GM18867 (cell line): Measurements from ENCODE around the gene ST8SIA5.

Source experiments
- ATAC-seq: cut with Tn5 transposase; IDR thresholded peaks from one replicate; pipeline ENCODE4 v1.9.1; 2021; ENCODE audit warnings: mild to moderate bottlenecking, moderate library complexity; ENCODE audit not compliant: unreplicated experiment

The ST8SIA5 gene

DNA sequence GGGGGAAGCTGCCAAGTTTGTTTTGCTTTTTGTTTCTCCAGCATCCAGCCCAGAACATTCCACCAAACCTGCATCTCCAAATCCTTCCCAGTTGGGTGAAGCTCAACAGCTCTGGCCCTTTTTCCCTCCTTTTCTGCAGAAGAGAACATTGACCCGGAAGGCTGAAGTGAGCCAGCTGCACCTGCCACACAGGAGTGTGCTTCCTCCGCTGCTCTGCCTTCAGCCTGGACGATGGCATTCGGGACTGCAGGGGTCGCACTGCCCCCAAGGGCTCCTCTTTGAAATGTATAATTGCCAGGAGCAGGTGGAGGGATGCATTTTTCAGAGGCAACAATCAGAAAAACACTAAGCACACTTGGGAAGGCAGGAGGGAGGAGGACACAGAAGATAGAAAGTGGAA, 41.8 kb downstream of the ST8SIA5 start:
- ATAC-seq, result no peak

DNA sequence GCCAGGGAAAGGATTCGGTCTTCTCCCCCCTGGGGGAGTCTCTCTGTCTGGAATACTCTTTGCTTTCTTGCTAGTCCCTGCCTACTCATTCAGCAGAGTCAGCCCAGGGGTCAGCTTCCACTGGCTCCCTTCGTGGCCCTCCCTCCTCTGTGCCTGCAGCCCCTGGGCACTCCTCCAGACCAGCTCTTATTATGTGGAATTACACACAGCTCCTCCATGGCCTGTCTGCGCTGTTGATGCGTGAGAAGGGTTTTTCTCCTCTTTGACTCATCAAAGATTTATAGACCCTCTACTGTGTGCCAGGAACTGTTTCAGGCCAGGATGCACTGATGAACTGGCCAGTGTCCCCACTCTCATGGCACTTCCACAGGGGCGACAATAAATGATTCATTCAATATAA, 44.4 kb downstream of the ST8SIA5 start:
- ATAC-seq, result no peak

DNA sequence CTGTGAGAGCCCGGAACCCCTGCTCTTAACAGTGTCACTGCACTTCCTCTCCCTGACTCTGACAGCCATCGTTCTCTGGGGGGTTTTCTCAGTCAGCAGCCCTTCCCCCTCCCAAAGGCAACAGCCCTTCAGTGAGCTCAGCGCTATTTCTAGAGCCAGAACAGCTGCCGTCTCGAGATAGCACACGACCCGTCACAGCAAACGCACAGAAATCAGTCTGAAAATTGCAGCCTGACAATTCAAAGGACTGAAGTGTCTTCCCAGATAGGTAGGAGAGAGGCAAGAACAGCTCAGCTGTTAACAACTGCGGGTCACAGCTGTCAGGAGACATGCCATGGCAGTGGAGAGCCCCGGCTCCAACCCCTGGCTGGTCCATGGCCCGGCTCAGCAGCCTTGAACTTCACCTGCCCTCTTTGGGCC, 45.4 kb downstream of the ST8SIA5 start:
- no peak for ATAC-seq

DNA sequence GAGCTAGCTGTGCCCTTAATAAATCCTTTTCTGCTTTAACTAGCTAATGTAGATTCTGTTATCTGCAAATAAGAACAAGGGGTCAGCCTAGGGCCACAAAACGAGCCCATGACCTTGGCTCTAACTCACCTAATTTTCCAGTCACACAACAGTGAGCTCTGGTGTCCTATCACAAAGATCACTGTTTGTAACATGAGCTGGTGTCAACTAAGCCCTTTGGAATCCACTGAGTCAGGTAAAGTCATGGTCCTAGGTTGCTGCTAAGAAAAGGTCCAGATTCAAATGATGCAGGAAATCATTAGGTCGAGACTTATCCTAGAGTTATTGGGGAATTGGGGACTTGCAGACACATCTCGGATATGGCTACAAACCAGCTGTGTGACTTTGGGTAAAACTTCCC, 49.9 kb downstream of the ST8SIA5 start:
- ATAC-seq, result no peak

- no peak for ATAC-seq
These were observed 51.3 kb downstream of the ST8SIA5 start for GRCh38 chr18:46705521-46705920.

- no peak for ATAC-seq
These were observed 52.0 kb downstream of the ST8SIA5 start for GRCh38 chr18:46704816-46705215.

GRCh38 chr18:46704189-46704588, 52.7 kb downstream of the ST8SIA5 start:
- no peak for ATAC-seq

- ATAC-seq, result no peak
These were observed 54.4 kb downstream of the ST8SIA5 start for GRCh38 chr18:46702471-46702870.

- ATAC-seq, result no peak
These were observed 56.6 kb downstream of the ST8SIA5 start for GRCh38 chr18:46700066-46700824.

DNA sequence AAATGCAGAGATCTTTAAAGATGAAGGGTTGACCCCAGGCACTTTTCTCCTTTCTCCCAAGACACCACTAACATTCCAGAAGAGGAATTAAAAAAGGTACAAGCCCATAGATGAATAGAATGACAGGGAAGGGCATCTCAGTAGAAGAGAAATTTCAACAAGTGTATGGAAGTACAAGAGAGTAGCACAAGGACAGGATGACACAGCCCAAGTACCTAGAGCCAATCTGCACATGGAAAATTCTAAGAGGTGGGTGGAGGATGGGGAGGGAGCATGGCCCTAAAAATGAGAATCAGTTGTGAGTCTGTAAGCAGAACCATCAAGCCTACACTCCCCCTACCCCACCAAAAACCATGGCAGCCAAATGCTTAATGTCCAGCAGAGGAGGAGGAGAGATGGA, 60.2 kb downstream of the ST8SIA5 start:
- ATAC-seq, result no peak

DNA sequence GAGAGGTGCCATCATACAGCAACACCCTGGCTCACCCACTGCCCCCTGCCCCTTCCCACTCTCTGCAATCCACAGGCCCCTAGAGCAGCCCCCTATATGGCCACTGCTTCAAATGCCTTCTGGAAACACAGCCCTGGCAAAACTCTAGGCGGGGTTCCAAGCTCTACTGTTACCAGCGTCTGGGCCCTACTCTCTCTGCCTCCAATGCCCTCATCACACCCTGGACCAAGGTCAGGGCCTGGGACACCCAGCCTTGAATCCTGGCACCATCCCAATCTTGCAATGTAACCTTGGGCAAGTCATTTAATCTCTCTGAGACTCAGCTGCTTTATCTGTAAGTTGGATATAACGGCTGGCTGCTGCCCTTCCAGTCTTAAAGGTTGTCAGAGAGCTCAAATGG, 60.6 kb downstream of the ST8SIA5 start:
- no peak for ATAC-seq

DNA sequence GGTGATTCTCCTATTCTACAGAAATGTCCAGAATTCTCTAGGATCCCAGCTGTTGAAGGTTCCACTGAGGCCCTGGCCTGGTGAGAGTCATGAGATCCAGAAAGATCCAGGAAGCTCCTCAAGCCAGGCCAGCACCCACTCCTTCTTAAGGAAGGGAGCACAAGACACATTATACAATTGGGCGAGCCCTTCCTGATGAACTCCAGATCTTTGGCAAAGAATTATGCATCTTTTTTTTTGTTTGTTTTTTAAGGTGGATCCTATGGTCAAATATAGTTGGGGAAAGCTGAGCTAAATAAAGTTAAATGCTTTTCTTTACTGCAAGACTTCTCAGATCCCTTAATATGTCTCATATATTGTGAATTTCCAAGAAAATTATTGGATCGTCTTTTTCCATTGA, 62.9 kb downstream of the ST8SIA5 start:
- no peak for ATAC-seq

DNA sequence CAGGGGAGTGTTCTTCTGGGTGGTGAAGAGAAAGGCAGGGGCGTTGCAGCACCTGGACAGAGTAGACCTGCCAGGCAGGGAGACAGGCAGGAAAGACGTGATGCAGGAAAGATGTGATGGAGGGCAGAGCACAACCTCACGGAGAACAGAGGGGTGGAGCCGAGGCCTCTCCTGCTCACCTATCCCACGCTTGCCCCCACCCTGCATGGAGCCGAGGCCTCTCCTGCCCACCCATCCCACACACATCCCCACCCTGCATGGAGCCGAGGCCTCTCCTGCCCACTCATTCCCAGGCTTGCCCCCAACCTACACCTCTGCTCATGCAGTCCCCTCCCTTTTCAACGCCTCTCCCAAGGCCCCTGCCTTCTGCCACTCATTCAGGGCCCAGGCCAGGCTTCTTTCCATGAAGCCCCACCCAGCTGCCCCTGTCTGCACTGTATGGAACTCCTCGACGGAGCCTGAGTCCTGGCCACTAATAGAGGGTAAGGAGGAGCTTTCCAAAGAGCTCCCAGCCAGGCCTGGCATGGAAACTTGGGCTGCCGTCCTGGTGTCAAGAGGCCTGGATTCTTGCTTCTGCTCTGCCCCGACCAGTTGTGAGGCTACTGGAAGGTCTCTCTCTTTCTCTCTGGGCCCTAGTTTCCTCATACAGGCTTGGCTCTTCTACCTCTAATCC, 67.9 kb downstream of the ST8SIA5 start:
- no peak for ATAC-seq

GRCh38 chr18:46686186-46686585, 70.7 kb downstream of the ST8SIA5 start:
- no peak for ATAC-seq

- no peak for ATAC-seq
These were observed 73.6 kb downstream of the ST8SIA5 start for GRCh38 chr18:46683252-46683651.

GRCh38 chr18:46680784-46681695, 75.8 kb downstream of the ST8SIA5 start:
- ATAC-seq, result no peak

- ATAC-seq, result no peak
These were observed 76.8 kb downstream of the ST8SIA5 start for GRCh38 chr18:46679846-46680598.

DNA sequence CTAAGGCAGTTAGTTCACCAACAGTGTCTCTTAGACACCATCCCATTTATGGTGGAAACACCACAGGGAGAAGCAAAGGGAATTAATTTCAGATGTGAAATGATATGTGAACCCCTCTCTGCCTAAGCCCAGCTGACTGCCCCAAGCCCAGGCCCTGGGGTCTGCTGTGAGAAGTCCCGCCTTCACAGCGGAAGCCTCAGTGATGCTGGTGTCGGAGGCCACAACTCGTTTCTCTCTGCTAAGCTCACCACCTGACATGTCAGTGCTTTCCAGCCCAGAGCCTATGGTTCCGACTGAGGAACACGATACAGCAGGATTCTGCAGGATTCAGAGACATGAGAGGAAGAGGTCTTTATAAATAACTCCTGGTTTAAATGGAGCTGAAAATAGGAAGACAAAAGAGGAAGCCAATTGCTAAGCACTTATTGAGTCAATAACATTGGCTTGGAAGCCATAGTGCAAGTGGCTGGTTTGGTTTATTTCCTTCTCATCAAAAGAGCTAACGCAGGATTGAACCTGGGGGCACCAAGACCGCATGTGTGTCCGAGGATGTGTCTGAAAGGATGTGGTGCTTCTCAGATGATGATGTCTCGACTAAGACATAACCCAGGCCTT, 78.0 kb downstream of the ST8SIA5 start:
- no peak for ATAC-seq

DNA sequence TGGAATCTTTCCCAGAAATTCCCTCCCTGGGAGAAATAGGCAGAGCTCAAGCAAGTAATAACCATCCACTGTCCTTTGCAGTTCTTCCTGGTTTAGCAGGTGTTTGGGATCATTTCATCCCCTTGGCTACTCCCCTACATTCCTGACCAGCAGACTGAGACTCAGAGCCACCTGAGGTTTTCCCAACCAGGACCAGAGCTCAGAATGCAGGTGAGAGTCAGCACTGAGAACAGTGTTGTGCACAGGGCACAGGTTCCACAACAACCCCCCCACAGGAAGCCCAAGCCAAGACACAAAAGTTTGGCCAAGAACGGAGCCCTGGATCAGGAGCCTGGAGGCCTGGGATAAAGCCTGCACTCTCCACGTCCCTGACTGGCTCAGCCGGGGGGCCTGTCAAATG, 78.8 kb downstream of the ST8SIA5 start:
- no peak for ATAC-seq

- no peak for ATAC-seq
These were observed 79.2 kb downstream of the ST8SIA5 start for GRCh38 chr18:46677611-46678010.
